ENCODE results near the gene BEAN1. TPM values are rescaled to one million over a fixed set of nuclear protein-coding genes. Genes with fewer than 3 reads are reported as not detected.

Gene BEAN1
- total RNA-seq, 1 experiment from 2014 or later, result not detected

DNA sequence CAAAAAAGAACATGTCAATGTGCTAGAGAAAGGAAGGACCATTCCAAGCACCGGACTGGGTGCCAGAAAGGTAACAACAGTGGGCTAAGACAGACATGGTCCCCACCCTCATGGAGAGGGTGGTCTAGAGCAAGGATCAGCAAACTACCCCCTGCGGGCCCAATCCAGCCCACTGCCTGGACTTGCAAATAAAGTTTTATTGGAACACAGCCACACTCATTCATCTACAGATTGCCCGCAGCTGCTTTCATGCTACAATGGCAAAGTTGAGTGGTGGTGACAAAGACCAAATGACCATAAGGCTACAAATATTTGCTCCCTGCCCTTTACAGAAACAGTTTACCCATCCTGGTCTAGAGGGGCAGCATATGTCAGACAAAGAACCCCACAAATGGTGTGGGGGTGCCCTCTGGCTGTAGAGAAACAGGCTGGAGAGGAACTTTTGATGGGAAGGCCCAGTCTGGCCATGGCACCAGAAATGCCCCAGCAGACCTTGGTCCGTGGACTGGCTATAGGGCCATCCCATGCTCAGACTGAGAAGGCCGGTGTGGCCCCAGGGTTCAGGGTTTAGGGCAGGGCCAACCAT lies 45.4 kb upstream of the BEAN1 start (continued):
- TF ChIP-seq MXD4 (CRISPR knock-in tag; IDR thresholded peaks at IDR 0.05; ENCODE audit: borderline replicate concordance), result no peak
- TF ChIP-seq, protein P1, sequence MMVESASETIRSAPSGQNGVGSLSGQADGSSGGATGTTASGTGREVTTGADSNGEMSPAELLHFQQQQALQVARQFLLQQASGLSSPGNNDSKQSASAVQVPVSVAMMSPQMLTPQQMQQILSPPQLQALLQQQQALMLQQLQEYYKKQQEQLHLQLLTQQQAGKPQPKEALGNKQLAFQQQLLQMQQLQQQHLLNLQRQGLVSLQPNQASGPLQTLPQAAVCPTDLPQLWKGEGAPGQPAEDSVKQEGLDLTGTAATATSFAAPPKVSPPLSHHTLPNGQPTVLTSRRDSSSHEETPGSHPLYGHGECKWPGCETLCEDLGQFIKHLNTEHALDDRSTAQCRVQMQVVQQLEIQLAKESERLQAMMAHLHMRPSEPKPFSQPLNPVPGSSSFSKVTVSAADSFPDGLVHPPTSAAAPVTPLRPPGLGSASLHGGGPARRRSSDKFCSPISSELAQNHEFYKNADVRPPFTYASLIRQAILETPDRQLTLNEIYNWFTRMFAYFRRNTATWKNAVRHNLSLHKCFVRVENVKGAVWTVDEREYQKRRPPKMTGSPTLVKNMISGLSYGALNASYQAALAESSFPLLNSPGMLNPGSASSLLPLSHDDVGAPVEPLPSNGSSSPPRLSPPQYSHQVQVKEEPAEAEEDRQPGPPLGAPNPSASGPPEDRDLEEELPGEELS (CRISPR knock-in tag; IDR thresholded peaks at IDR 0.05), result no peak
- TF ChIP-seq, protein P2, sequence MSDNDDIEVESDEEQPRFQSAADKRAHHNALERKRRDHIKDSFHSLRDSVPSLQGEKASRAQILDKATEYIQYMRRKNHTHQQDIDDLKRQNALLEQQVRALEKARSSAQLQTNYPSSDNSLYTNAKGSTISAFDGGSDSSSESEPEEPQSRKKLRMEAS (CRISPR knock-in tag; IDR thresholded peaks at IDR 0.05), result no peak
- TF ChIP-seq RELA (CRISPR knock-in tag; IDR thresholded peaks at IDR 0.05; ENCODE audit: borderline replicate concordance), result no peak
- TF ChIP-seq, protein P3, sequence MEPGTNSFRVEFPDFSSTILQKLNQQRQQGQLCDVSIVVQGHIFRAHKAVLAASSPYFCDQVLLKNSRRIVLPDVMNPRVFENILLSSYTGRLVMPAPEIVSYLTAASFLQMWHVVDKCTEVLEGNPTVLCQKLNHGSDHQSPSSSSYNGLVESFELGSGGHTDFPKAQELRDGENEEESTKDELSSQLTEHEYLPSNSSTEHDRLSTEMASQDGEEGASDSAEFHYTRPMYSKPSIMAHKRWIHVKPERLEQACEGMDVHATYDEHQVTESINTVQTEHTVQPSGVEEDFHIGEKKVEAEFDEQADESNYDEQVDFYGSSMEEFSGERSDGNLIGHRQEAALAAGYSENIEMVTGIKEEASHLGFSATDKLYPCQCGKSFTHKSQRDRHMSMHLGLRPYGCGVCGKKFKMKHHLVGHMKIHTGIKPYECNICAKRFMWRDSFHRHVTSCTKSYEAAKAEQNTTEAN (CRISPR knock-in tag; IDR thresholded peaks at IDR 0.05), result no peak
- no peak for TF ChIP-seq NR1H2 (CRISPR knock-in tag; IDR thresholded peaks at IDR 0.05)
- TF ChIP-seq ZNF317 (CRISPR knock-in tag; IDR thresholded peaks at IDR 0.05; ENCODE audit: borderline replicate concordance, low read depth), result no peak
- TF ChIP-seq, protein P4, sequence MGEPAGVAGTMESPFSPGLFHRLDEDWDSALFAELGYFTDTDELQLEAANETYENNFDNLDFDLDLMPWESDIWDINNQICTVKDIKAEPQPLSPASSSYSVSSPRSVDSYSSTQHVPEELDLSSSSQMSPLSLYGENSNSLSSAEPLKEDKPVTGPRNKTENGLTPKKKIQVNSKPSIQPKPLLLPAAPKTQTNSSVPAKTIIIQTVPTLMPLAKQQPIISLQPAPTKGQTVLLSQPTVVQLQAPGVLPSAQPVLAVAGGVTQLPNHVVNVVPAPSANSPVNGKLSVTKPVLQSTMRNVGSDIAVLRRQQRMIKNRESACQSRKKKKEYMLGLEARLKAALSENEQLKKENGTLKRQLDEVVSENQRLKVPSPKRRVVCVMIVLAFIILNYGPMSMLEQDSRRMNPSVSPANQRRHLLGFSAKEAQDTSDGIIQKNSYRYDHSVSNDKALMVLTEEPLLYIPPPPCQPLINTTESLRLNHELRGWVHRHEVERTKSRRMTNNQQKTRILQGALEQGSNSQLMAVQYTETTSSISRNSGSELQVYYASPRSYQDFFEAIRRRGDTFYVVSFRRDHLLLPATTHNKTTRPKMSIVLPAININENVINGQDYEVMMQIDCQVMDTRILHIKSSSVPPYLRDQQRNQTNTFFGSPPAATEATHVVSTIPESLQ (CRISPR knock-in tag; IDR thresholded peaks at IDR 0.05), result no peak

DNA sequence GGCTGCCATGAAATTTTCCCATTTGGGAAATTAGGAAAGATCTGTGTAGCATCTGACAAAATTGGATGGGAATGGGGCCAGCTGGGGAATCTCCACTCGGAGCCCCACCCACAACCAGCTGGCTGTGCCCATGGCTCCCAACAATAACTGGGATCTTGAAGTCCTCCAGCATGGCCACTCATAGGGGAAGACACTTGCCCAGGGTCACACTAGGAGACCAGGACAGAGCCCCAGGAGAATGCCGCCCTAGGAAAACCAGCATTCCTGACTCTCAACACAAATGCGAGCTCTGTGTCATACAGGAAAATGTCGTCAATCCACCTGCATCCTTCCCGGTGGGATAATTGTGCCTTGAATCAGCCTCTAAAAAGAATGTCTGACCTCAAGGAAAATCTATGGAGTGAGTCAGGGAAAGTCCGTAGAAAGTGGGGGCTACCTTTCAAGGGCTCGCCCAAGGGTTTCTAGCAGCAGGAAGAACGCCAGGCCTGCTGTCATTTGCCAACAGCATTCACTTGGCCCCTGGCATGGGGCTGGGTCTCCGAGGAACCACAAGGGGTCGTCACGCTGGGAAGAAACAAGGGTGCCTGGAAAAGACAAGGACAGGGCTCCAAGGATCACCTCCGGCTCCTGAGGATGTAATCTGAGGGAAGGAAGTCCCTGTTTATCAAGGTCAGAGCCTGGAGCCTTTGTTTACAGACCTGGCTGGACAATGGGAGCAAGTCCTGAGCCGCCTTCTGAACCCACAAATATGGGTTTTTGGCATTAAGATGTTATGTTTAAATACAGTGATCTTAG lies 44.7 kb upstream of the BEAN1 start:
- no peak for TF ChIP-seq NR3C1 (CRISPR knock-in tag; conservative IDR thresholded peaks at IDR 0.05; ENCODE audit: low read depth)
- no peak for TF ChIP-seq CREB1 (CRISPR knock-in tag; IDR thresholded peaks at IDR 0.05)
- Mint-ChIP-seq H3K4me1 (peaks cover 12% of the 10 kb centered on the region), H3K9me3 (peaks cover 16% of the 10 kb centered on the region), H3K4me3 (no peak overlapping the region), H3K27me3 (ENCODE audit: low read depth) (no peaks in the 10 kb centered on the region), H3K36me3 (no peaks in the 10 kb centered on the region), H3K27ac (no peak overlapping the region; the same call in 1 of the 2 replicates)
- CTCF ChIA-PET, result interaction anchor here (0.8 to 1.1 kb wide), 4 partner anchors 14 to 207 kb away, joined by 3 to 6 read pairs (median 3); no protein-coding TSS in a partner anchor
- POLR2A ChIA-PET, result no interaction called here
- DNase-seq (ENCODE audit: low spot score) (peak; percentile 16), ATAC-seq (peak; percentile 63)

DNA sequence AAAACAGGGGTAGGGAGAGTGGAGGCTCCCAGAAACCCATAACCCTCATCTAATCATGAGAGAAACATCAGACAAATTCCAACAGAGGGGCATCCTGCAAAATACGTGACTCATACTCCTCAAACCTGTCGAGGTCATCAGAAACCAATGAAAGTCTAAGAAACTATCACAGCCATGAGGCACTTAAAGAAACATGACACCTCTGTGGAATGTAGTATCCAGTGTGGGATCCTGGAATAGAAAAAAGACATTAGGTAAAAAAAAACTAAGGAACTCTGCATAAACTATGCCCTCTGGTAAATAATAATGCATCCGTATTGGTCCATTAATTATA lies 44.2 kb upstream of the BEAN1 start:
- ATAC-seq (peak; percentile 80), DNase-seq (ENCODE audit: low spot score) (no peak)
- CTCF ChIA-PET, result no interaction called here
- Mint-ChIP-seq H3K4me3 (no peak overlapping the region), H3K27ac (no peak overlapping the region; the same call in 1 of the 2 replicates), H3K4me1 (peaks cover 12% of the 10 kb centered on the region), H3K36me3 (no peaks in the 10 kb centered on the region), H3K27me3 (ENCODE audit: low read depth) (no peaks in the 10 kb centered on the region), H3K9me3 (peaks cover 16% of the 10 kb centered on the region)
- POLR2A ChIA-PET, result no interaction called here
- TF ChIP-seq, protein P5, sequence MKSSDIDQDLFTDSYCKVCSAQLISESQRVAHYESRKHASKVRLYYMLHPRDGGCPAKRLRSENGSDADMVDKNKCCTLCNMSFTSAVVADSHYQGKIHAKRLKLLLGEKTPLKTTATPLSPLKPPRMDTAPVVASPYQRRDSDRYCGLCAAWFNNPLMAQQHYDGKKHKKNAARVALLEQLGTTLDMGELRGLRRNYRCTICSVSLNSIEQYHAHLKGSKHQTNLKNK (CRISPR knock-in tag; IDR thresholded peaks at IDR 0.05), result no peak
- TF ChIP-seq, protein P6, sequence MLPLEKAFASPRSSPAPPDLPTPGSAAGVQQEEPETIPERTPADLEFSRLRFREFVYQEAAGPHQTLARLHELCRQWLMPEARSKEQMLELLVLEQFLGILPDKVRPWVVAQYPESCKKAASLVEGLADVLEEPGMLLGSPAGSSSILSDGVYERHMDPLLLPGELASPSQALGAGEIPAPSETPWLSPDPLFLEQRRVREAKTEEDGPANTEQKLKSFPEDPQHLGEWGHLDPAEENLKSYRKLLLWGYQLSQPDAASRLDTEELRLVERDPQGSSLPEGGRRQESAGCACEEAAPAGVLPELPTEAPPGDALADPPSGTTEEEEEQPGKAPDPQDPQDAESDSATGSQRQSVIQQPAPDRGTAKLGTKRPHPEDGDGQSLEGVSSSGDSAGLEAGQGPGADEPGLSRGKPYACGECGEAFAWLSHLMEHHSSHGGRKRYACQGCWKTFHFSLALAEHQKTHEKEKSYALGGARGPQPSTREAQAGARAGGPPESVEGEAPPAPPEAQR (CRISPR knock-in tag; IDR thresholded peaks at IDR 0.05), result no peak
- no peak for TF ChIP-seq MYBL2 (CRISPR knock-in tag; IDR thresholded peaks at IDR 0.05)
- no peak for TF ChIP-seq NFE2L1 (CRISPR knock-in tag; IDR thresholded peaks at IDR 0.05)
- TF ChIP-seq EMX1 (CRISPR knock-in tag; IDR thresholded peaks at IDR 0.05), result no peak
- TF ChIP-seq, protein P7, sequence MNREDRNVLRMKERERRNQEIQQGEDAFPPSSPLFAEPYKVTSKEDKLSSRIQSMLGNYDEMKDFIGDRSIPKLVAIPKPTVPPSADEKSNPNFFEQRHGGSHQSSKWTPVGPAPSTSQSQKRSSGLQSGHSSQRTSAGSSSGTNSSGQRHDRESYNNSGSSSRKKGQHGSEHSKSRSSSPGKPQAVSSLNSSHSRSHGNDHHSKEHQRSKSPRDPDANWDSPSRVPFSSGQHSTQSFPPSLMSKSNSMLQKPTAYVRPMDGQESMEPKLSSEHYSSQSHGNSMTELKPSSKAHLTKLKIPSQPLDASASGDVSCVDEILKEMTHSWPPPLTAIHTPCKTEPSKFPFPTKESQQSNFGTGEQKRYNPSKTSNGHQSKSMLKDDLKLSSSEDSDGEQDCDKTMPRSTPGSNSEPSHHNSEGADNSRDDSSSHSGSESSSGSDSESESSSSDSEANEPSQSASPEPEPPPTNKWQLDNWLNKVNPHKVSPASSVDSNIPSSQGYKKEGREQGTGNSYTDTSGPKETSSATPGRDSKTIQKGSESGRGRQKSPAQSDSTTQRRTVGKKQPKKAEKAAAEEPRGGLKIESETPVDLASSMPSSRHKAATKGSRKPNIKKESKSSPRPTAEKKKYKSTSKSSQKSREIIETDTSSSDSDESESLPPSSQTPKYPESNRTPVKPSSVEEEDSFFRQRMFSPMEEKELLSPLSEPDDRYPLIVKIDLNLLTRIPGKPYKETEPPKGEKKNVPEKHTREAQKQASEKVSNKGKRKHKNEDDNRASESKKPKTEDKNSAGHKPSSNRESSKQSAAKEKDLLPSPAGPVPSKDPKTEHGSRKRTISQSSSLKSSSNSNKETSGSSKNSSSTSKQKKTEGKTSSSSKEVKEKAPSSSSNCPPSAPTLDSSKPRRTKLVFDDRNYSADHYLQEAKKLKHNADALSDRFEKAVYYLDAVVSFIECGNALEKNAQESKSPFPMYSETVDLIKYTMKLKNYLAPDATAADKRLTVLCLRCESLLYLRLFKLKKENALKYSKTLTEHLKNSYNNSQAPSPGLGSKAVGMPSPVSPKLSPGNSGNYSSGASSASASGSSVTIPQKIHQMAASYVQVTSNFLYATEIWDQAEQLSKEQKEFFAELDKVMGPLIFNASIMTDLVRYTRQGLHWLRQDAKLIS (CRISPR knock-in tag; IDR thresholded peaks at IDR 0.05; ENCODE audit: borderline replicate concordance), result no peak
- no peak for TF ChIP-seq FOXP1 (CRISPR knock-in tag; IDR thresholded peaks at IDR 0.05; ENCODE audit: borderline replicate concordance)

Measured in WTC11 (cell line).